ENCODE results near the gene IFT52. TPM values are rescaled to one million over a fixed set of nuclear protein-coding genes. Genes with fewer than 3 reads are reported as not detected.
"Not testable (repeated sequence)": the region's sequence is repeated elsewhere in the genome, so short reads cannot be mapped to it uniquely, and the experiment has no call there.

The IFT52 gene
- total RNA-seq, 4 donors from 2014 or later = 17.8 to 29.7 (median 23.1) TPM

GRCh38 chr20:43631598-43631997 lies 40.9 kb downstream of the IFT52 start:
- Histone ChIP-seq H3K9me3 (no peaks in the 10 kb centered on the region), H3K27ac (no peak overlapping the region), H3K4me1 (no peaks in the 10 kb centered on the region), H3K27me3 (no peaks in the 10 kb centered on the region), H3K4me3 (no peak overlapping the region), H3K36me3 (peaks cover 0 to 94% (median 5%) of the 10 kb centered on the region in 3 donors)
- TF ChIP-seq EP300 (IDR thresholded peaks at IDR 0.05) (no peak), POLR2A (IDR thresholded peaks at IDR 0.05) (no peak), CTCF (IDR thresholded peaks at IDR 0.05) (no peak)
- DNase-seq (ENCODE audit: low spot score in 2 of 2) = no peak
- 95 to 96% methylated on average over 8 of the region's 8 CpGs for WGBS, 2 donors

GRCh38 chr20:43636429-43636828 lies 45.7 kb downstream of the IFT52 start:
- Histone ChIP-seq H3K36me3 (peaks cover 0 to 97% (median 0%) of the 10 kb centered on the region in 3 donors), H3K4me1 (no peaks in the 10 kb centered on the region), H3K27me3 (no peaks in the 10 kb centered on the region), H3K4me3 (no peak overlapping the region), H3K9me3 (no peaks in the 10 kb centered on the region), H3K27ac (no peak overlapping the region)
- 93 to 97% methylated on average over 2 of the region's 2 CpGs for WGBS, 2 donors
- no peak for DNase-seq (ENCODE audit: low spot score in 2 of 2)
- TF ChIP-seq POLR2A (IDR thresholded peaks at IDR 0.05) (no peak), CTCF (IDR thresholded peaks at IDR 0.05) (no peak), EP300 (IDR thresholded peaks at IDR 0.05) (no peak)

GRCh38 chr20:43642548-43642947 lies 51.8 kb downstream of the IFT52 start:
- Histone ChIP-seq H3K36me3 (peaks cover 0 to 73% (median 0%) of the 10 kb centered on the region in 3 donors), H3K27me3 (no peaks in the 10 kb centered on the region), H3K4me3 (no peak overlapping the region), H3K4me1 (no peaks in the 10 kb centered on the region), H3K27ac (no peak overlapping the region), H3K9me3 (no peaks in the 10 kb centered on the region)
- no peak for TF ChIP-seq EP300 (IDR thresholded peaks at IDR 0.05)
- no peak for TF ChIP-seq CTCF (IDR thresholded peaks at IDR 0.05)
- no peak for TF ChIP-seq POLR2A (IDR thresholded peaks at IDR 0.05)
- 95 to 99% methylated on average over 4 of the region's 4 CpGs for WGBS, 2 donors
- DNase-seq (ENCODE audit: low spot score in 2 of 2) = no peak

- DNase-seq (ENCODE audit: low spot score in 2 of 2) = no peak
- WGBS, 2 donors = 63 to 93% methylated on average over 2 to 3 of the region's 3 CpGs
- Histone ChIP-seq H3K27me3 (no peaks in the 10 kb centered on the region), H3K27ac (no peak overlapping the region), H3K4me1 (no peaks in the 10 kb centered on the region), H3K9me3 (no peaks in the 10 kb centered on the region), H3K36me3 (peaks cover 0 to 34% (median 0%) of the 10 kb centered on the region in 3 donors), H3K4me3 (no peak overlapping the region)
- TF ChIP-seq CTCF (IDR thresholded peaks at IDR 0.05) (no peak), EP300 (IDR thresholded peaks at IDR 0.05) (no peak), POLR2A (IDR thresholded peaks at IDR 0.05) (no peak)
Observed at GRCh38 chr20:43650997-43651525, 60.3 kb downstream of the IFT52 start.

- H3K4me3 ChIP-seq; H3K27ac ChIP-seq; H3K27me3 ChIP-seq; DNase-seq (ENCODE audit: low spot score in 2 of 2); H3K4me1 ChIP-seq; H3K9me3 ChIP-seq: not testable (repeated sequence)
- WGBS, 2 donors = 94 to 98% methylated on average over 10 of the region's 10 CpGs
- H3K36me3 ChIP-seq = peaks cover 0 to 27% (median 0%) of the 10 kb centered on the region in 3 donors
Observed at GRCh38 chr20:43651650-43652184, 61.0 kb downstream of the IFT52 start.

Measured in tibial nerve (tissue), 4 donors.